Central memory CD8-positive, alpha-beta T cell (primary cell): Measurements from ENCODE around the gene KCNJ13.

Experiments used
- ATAC-seq: fragments of 150-1000 bp; cut with Tn5 transposase; replicated peaks from 2 replicates; pipeline ENCODE4 v1.10.0; 2022; ENCODE audit warnings: mild to moderate bottlenecking, moderate FRiP score, moderate number of reproducible peaks; ENCODE audit not compliant: poor library complexity, severe bottlenecking; ENCODE audit errors: extremely low read depth
- DNase-seq, 2 donors: peaks; one replicate each; pipeline ENCODE4 v3.0.0; 2021; ENCODE audit warnings: low spot score in 2 of 2
- H3K27ac Mint-ChIP-seq: one replicate; pipeline ENCODE4 v1.8.0; 2022; ENCODE audit warnings: low read depth, mild to moderate bottlenecking, moderate library complexity, mixed read lengths
- H3K27me3 Mint-ChIP-seq: one replicate; pipeline ENCODE4 v1.8.0; 2022; ENCODE audit warnings: mixed read lengths
- H3K36me3 Mint-ChIP-seq: one replicate; pipeline ENCODE4 v1.8.0; 2022; ENCODE audit warnings: mild to moderate bottlenecking, moderate library complexity, mixed read lengths; ENCODE audit not compliant: insufficient read depth
- H3K4me1 Mint-ChIP-seq: one replicate; pipeline ENCODE4 v1.8.0; 2022; ENCODE audit warnings: mixed read lengths
- H3K4me3 Mint-ChIP-seq: one replicate; pipeline ENCODE4 v1.8.0; 2022; ENCODE audit warnings: mild to moderate bottlenecking, moderate library complexity, mixed read lengths
- H3K9me3 Mint-ChIP-seq: one replicate; pipeline ENCODE4 v1.8.0; 2022; ENCODE audit warnings: mixed read lengths

Gene KCNJ13

GRCh38 chr2:232789082-232789481 is 12.7 kb upstream of the KCNJ13 start:
- Mint-ChIP-seq H3K4me3 (no peak overlapping the region), H3K4me1 (no peaks in the 10 kb centered on the region), H3K27me3 (no peaks in the 10 kb centered on the region), H3K27ac (no peak overlapping the region), H3K9me3 (no peaks in the 10 kb centered on the region), H3K36me3 (peaks cover 33% of the 10 kb centered on the region)
- DNase-seq (no peak), ATAC-seq (no peak)

- Mint-ChIP-seq H3K4me1 (no peaks in the 10 kb centered on the region), H3K9me3 (no peaks in the 10 kb centered on the region), H3K4me3 (no peak overlapping the region), H3K27ac (no peak overlapping the region), H3K27me3 (no peaks in the 10 kb centered on the region), H3K36me3 (peaks cover 36% of the 10 kb centered on the region)
- ATAC-seq (no peak), DNase-seq (no peak)
Observed at GRCh38 chr2:232787806-232788205, 11.4 kb upstream of the KCNJ13 start.

- Mint-ChIP-seq H3K4me1 (no peaks in the 10 kb centered on the region), H3K9me3 (no peaks in the 10 kb centered on the region), H3K27me3 (no peaks in the 10 kb centered on the region), H3K36me3 (peaks cover 19% of the 10 kb centered on the region), H3K27ac (no peak overlapping the region), H3K4me3 (no peak overlapping the region)
- DNase-seq, result no peak
- ATAC-seq, result no peak
Observed at GRCh38 chr2:232783278-232783677, 6.9 kb upstream of the KCNJ13 start.

- H3K27ac Mint-ChIP-seq, result peak overlapping the region; percentile 33
- no peaks in the 10 kb centered on the region for H3K27me3 Mint-ChIP-seq
- H3K4me1 Mint-ChIP-seq, result no peaks in the 10 kb centered on the region
- peak; percentile 72 for ATAC-seq
- H3K36me3 Mint-ChIP-seq, result peaks cover 15% of the 10 kb centered on the region
- H3K9me3 Mint-ChIP-seq, result no peaks in the 10 kb centered on the region
- DNase-seq, result no peak
- H3K4me3 Mint-ChIP-seq, result no peak overlapping the region
Observed at GRCh38 chr2:232781765-232782164, 5.4 kb upstream of the KCNJ13 start.

DNA sequence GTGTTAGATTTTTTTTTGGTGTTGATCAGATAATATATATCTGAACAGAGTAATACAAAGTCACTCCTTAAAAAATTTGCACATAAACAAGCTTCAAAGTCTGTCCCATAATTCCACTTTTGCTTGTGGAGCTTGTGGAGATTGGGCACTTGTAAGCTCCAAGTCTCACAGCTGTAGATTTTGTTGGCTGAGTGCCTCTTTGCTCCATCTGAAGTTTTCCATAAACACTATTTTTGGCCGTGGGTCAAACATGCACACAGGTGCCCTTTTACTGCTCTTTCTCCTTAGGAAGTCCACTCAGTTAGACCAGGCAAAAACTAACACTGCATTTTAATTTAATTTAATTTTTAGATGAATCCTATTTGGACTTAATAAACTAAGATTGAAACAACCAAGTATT is 3.6 kb upstream of the KCNJ13 start:
- DNase-seq (no peak), ATAC-seq (no peak)
- no peak overlapping the region for H3K4me3 Mint-ChIP-seq
- peaks cover 15% of the 10 kb centered on the region for H3K36me3 Mint-ChIP-seq
- no peak overlapping the region for H3K27ac Mint-ChIP-seq
- no peaks in the 10 kb centered on the region for H3K27me3 Mint-ChIP-seq
- H3K4me1 Mint-ChIP-seq, result no peaks in the 10 kb centered on the region
- H3K9me3 Mint-ChIP-seq, result no peaks in the 10 kb centered on the region

DNA sequence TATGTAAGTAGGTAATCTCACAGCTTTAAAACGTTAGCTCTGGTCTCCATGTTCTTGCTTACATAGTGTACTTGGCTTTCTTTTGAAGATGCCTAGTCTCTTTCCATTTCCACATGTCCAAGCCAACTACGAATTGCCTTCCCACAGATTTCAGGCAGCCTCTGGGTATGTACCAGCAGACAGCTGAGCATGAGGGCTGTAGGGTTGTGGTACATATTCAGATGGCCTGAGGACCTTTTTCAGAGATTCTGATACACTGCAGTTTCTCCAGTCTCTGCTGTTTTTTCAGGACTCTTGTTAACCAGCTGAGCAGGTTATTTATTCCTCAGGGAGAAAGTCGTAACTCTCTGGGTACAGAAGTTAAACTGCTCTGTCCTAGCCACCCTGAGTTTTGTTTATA is 3.1 kb upstream of the KCNJ13 start:
- no peak for ATAC-seq
- Mint-ChIP-seq H3K9me3 (no peaks in the 10 kb centered on the region), H3K4me3 (no peak overlapping the region), H3K27ac (no peak overlapping the region), H3K27me3 (no peaks in the 10 kb centered on the region), H3K36me3 (peaks cover 17% of the 10 kb centered on the region), H3K4me1 (no peaks in the 10 kb centered on the region)
- DNase-seq, result no peak

- H3K4me3 Mint-ChIP-seq, result no peak overlapping the region
- no peaks in the 10 kb centered on the region for H3K9me3 Mint-ChIP-seq
- peaks cover 15% of the 10 kb centered on the region for H3K4me1 Mint-ChIP-seq
- DNase-seq (no peak), ATAC-seq (no peak)
- peaks cover 13% of the 10 kb centered on the region for H3K36me3 Mint-ChIP-seq
- H3K27ac Mint-ChIP-seq, result no peak overlapping the region
- no peaks in the 10 kb centered on the region for H3K27me3 Mint-ChIP-seq
Observed at GRCh38 chr2:232777276-232777675, 911 bp upstream of the KCNJ13 start.

DNA sequence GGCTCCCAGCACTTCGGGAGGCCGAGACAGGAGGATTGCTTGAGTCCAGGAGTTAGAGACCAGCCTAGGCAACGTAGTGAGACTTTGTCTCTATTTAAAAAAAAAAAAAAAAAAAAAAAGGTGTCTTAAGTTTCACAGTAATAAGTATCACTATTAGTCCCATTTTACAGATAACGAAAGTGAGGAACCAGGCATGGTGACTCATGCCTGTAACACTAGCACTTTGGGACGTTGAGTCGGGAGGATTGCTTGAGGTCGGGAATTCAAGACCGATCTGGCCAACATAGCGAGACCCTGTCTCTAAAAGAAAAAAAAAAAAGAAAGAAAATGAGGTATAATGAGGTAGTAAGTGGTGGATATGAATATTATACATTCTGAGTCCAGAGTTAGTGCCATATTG is 2.5 kb downstream of the KCNJ13 start:
- no peaks in the 10 kb centered on the region for H3K9me3 Mint-ChIP-seq
- ATAC-seq, result no peak
- H3K27me3 Mint-ChIP-seq, result no peaks in the 10 kb centered on the region
- DNase-seq, result no peak
- peaks cover 16% of the 10 kb centered on the region for H3K36me3 Mint-ChIP-seq
- H3K4me1 Mint-ChIP-seq, result peaks cover 20% of the 10 kb centered on the region
- peak overlapping the region; percentile 23 for H3K27ac Mint-ChIP-seq
- no peak overlapping the region for H3K4me3 Mint-ChIP-seq

- H3K27ac Mint-ChIP-seq, result no peak overlapping the region
- no peaks in the 10 kb centered on the region for H3K27me3 Mint-ChIP-seq
- peak; percentile 67 for ATAC-seq
- H3K4me1 Mint-ChIP-seq, result peaks cover 20% of the 10 kb centered on the region
- no peaks in the 10 kb centered on the region for H3K9me3 Mint-ChIP-seq
- H3K4me3 Mint-ChIP-seq, result no peak overlapping the region
- no peak for DNase-seq
- H3K36me3 Mint-ChIP-seq, result peaks cover 19% of the 10 kb centered on the region
Observed at GRCh38 chr2:232772531-232772930, 3.8 kb downstream of the KCNJ13 start.

DNA sequence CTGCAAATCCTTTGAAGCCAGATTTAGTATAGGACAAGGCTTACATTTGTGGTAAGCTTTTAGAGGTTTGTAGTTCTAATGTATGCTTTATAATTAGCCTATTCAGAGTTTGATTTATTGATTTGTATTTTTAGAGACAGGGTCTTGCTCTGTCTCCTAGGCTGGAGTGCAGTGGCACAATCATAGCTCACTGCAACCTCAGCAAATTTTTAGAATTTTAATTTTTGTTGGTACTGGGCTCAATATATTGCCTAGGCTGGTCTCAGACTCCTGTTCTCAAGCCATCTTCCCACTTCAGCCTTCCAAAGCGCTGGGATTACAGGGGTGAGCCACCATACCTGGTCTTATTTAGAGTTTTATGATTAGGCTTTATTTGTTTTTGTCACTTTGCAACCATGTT is 4.5 kb downstream of the KCNJ13 start:
- Mint-ChIP-seq H3K27ac (no peak overlapping the region), H3K27me3 (no peaks in the 10 kb centered on the region), H3K4me1 (peaks cover 20% of the 10 kb centered on the region), H3K9me3 (no peaks in the 10 kb centered on the region), H3K4me3 (no peak overlapping the region), H3K36me3 (peaks cover 19% of the 10 kb centered on the region)
- ATAC-seq, result no peak
- DNase-seq, result no peak

GRCh38 chr2:232770207-232770606 is 6.2 kb downstream of the KCNJ13 start:
- ATAC-seq (no peak), DNase-seq (no peak)
- no peaks in the 10 kb centered on the region for H3K9me3 Mint-ChIP-seq
- no peak overlapping the region for H3K4me3 Mint-ChIP-seq
- peaks cover 23% of the 10 kb centered on the region for H3K36me3 Mint-ChIP-seq
- H3K27ac Mint-ChIP-seq, result no peak overlapping the region
- H3K27me3 Mint-ChIP-seq, result no peaks in the 10 kb centered on the region
- peaks cover 20% of the 10 kb centered on the region for H3K4me1 Mint-ChIP-seq

GRCh38 chr2:232767866-232768265 is 8.5 kb downstream of the KCNJ13 start:
- Mint-ChIP-seq H3K27ac (no peak overlapping the region), H3K36me3 (peaks cover 29% of the 10 kb centered on the region), H3K9me3 (no peaks in the 10 kb centered on the region), H3K4me1 (peaks cover 11% of the 10 kb centered on the region), H3K27me3 (no peaks in the 10 kb centered on the region), H3K4me3 (no peak overlapping the region)
- DNase-seq (no peak), ATAC-seq (no peak)

DNA sequence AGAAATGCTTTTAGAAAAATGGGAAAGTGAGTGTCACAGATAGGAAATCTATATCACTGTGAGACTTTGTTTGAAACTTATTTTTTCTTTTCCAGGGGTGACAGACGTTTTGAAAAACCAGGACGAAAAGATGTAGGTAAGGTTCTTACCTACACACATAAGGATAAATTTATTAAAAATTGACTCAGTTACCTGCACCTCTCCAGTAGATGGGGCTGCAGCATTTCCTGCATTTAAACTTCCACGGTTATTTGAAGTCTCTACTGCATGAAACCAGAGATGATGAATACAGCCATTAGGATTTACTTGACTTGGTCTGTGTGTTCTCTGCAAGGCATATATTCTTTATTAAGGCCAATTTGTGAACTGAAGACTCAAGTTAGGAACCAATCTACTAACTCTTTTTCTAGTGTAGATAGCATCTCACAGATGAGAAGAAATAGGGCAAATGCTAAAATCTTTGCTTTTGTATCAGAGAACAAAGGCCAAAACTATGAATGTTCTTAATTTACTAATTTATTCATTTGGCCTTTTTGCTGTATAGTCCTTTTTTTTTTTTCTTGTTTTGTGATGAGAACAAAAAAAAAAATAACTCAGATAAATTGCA is 15.0 kb downstream of the KCNJ13 start:
- H3K27ac Mint-ChIP-seq, result no peak overlapping the region
- H3K4me3 Mint-ChIP-seq, result no peak overlapping the region
- H3K27me3 Mint-ChIP-seq, result no peaks in the 10 kb centered on the region
- ATAC-seq (no peak), DNase-seq (peak in 1 of 2 donors; percentile 12)
- no peaks in the 10 kb centered on the region for H3K9me3 Mint-ChIP-seq
- peaks cover 24% of the 10 kb centered on the region for H3K36me3 Mint-ChIP-seq
- H3K4me1 Mint-ChIP-seq, result peaks cover 14% of the 10 kb centered on the region

- no peak overlapping the region for H3K4me3 Mint-ChIP-seq
- no peaks in the 10 kb centered on the region for H3K27me3 Mint-ChIP-seq
- DNase-seq (no peak), ATAC-seq (no peak)
- peaks cover 19% of the 10 kb centered on the region for H3K36me3 Mint-ChIP-seq
- peaks cover 26% of the 10 kb centered on the region for H3K4me1 Mint-ChIP-seq
- H3K9me3 Mint-ChIP-seq, result no peaks in the 10 kb centered on the region
- peak overlapping the region; percentile 59 for H3K27ac Mint-ChIP-seq
Observed at GRCh38 chr2:232757905-232758304, 18.5 kb downstream of the KCNJ13 start.
